Measurements from ENCODE around the gene CDON.

Gene CDON

GRCh38 chr11:126082251-126083109 lies 19.8 kb upstream of the CDON start:
- no peak for DNase-seq

GRCh38 chr11:126081915-126082250 lies 19.2 kb upstream of the CDON start:
- DNase-seq, result no peak

- DNase-seq, result no peak
Observed at GRCh38 chr11:126080161-126080941, 17.7 kb upstream of the CDON start.

- no peak for DNase-seq
Observed at GRCh38 chr11:126079621-126080124, 17.0 kb upstream of the CDON start.

GRCh38 chr11:126076641-126077040 lies 14.0 kb upstream of the CDON start:
- no peak for DNase-seq

- no peak for DNase-seq
Observed at GRCh38 chr11:126072801-126073594, 10.3 kb upstream of the CDON start.

- DNase-seq, result no peak
Observed at GRCh38 chr11:126072141-126072741, 9.6 kb upstream of the CDON start.

GRCh38 chr11:126063507-126063852 lies 814 bp upstream of the CDON start:
- DNase-seq, result no peak

GRCh38 chr11:126061707-126062678 lies 673 bp downstream of the CDON start:
- DNase-seq, result no peak

GRCh38 chr11:126060757-126061171 lies 1.9 kb downstream of the CDON start:
- DNase-seq, result no peak

GRCh38 chr11:126059238-126059781 lies 3.4 kb downstream of the CDON start:
- DNase-seq, result no peak

- no peak for DNase-seq
Observed at GRCh38 chr11:126058105-126058874, 4.4 kb downstream of the CDON start.

GRCh38 chr11:126054882-126055281 lies 7.8 kb downstream of the CDON start:
- no peak for DNase-seq

GRCh38 chr11:126054408-126054807 lies 8.3 kb downstream of the CDON start:
- DNase-seq, result no peak

- no peak for DNase-seq
Observed at GRCh38 chr11:126053415-126054286, 9.0 kb downstream of the CDON start.

- DNase-seq, result no peak
Observed at GRCh38 chr11:126051117-126051516, 11.5 kb downstream of the CDON start.

- no peak for DNase-seq
Observed at GRCh38 chr11:126049159-126049558, 13.5 kb downstream of the CDON start.

GRCh38 chr11:126048197-126048596 lies 14.5 kb downstream of the CDON start:
- no peak for DNase-seq

GRCh38 chr11:126046570-126047195 lies 16.0 kb downstream of the CDON start:
- DNase-seq, result no peak

Data from NCI-H2081 treated with DMSO at 0.1 percent for 48 hours (cell line).